Measurements from ENCODE around the gene NR1H3. TPM values are rescaled to one million over a fixed set of nuclear protein-coding genes. Genes with fewer than 3 reads are reported as not detected.
A peak's percentile ranks its signal among the peaks of the same experiment; 100 is the strongest.

Gene NR1H3
- total and polyA plus RNA-seq, 2 donors (not counting 1 experiment from before 2014, with no cell fraction given), result 21.3 to 56.3 TPM

DNA sequence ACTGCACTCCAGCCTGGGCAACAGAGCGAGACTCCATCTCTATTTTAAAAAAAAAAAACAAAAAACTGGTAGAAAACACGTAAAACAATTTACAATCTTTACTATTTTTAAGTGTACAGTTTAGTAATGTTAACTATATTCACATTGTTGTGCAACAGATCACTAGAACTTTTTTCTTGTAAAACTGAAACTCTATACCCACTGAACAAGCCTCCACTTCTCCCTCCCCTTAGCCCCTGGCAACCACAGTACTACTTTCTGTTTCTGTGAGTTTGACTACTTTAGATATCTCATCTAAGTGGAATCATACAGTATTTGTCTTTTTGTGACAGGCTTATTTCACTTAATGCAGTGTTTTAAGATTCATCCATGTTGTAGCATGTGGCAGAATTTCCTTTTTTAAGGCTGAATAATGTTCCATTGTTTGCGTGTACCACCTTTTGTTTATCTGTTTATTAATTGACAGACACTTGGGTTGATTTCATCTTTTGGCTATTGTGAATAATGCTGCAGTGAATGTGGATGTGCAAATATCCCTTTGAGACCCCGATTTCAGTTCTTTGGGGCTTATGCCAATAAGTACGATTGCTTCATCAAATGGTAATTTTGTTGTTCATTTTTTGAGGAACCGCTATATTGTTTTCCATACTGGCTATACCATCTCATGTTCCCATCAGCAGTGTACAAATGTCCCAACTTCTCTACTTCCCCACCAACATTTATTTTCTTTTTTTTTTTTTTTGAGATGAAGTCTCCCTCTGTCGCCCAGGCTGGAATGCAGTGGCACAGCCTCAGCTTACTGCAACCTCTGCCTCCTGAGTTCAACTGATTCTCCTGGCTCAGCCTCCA lies 32.0 kb upstream of the NR1H3 start:
- H3K27me3 ChIP-seq (ENCODE audit: control insufficient read depth, insufficient read depth, low read length), result no peaks in the 10 kb centered on the region
- no peak overlapping the region for H2AFZ ChIP-seq (ENCODE audit: low read length)
- TF ChIP-seq EZH2 (IDR thresholded peaks at IDR 0.05; ENCODE audit: low read length, missing control alignments), result no peak
- TF ChIP-seq, protein P1, sequence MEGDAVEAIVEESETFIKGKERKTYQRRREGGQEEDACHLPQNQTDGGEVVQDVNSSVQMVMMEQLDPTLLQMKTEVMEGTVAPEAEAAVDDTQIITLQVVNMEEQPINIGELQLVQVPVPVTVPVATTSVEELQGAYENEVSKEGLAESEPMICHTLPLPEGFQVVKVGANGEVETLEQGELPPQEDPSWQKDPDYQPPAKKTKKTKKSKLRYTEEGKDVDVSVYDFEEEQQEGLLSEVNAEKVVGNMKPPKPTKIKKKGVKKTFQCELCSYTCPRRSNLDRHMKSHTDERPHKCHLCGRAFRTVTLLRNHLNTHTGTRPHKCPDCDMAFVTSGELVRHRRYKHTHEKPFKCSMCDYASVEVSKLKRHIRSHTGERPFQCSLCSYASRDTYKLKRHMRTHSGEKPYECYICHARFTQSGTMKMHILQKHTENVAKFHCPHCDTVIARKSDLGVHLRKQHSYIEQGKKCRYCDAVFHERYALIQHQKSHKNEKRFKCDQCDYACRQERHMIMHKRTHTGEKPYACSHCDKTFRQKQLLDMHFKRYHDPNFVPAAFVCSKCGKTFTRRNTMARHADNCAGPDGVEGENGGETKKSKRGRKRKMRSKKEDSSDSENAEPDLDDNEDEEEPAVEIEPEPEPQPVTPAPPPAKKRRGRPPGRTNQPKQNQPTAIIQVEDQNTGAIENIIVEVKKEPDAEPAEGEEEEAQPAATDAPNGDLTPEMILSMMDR (conservative IDR thresholded peaks at IDR 0.05 in 1 of 2, IDR thresholded peaks at IDR 0.05 in 1 of 2; ENCODE audit: low read depth in 1 of 2, low read length in 2 of 2), result no peak
- peak in 1 of 2 donors; percentile 33 for DNase-seq (ENCODE audit: low read depth in 2 of 2)
- no peaks in the 10 kb centered on the region for H4K20me1 ChIP-seq (ENCODE audit: control insufficient read depth, extremely low read depth, insufficient read depth, low read length)
- no peak overlapping the region for H3K4me3 ChIP-seq (replicated peaks in 1 of 4; ENCODE audit: control extremely low read depth in 1 of 4, insufficient read depth in 1 of 4, low read depth in 3 of 4, low read length in 4 of 4)
- H3K4me1 ChIP-seq (ENCODE audit: control insufficient read depth, extremely low read depth, insufficient read depth, low read length), result no peaks in the 10 kb centered on the region
- H3K4me2 ChIP-seq (ENCODE audit: extremely low read depth, insufficient read depth, low read length), result no peak overlapping the region
- no peak overlapping the region for H3K27ac ChIP-seq (ENCODE audit: insufficient read depth, low read length)
- no peaks in the 10 kb centered on the region for H3K9me3 ChIP-seq (ENCODE audit: control insufficient read depth, insufficient read depth, low read depth, low read length)
- H3K9ac ChIP-seq (ENCODE audit: insufficient read depth, low read length), result no peak overlapping the region
- no peaks in the 10 kb centered on the region for H3K79me2 ChIP-seq (ENCODE audit: control insufficient read depth, insufficient read depth, low read length)
- H3K36me3 ChIP-seq (ENCODE audit: control insufficient read depth, insufficient read depth, low read length), result no peaks in the 10 kb centered on the region

DNA sequence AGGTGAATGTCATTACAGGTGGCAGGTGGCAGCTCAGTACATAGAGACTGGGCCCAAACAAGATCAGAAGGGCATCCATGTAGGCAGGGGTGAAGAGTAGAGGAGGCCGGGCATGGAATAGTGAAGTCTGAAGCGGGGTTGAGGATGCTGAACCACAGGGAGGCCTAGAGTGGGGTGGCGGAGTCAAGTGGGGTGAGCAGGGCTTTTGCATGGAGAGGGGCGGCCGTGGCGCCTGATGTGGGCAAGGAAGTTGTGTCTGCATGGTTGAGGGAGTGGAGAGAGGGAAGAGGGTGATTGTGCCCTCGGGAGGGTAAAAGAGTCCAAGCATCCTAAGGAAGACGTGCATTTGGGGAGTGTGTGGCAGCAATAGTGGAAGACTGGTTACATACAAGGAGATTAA lies 28.6 kb upstream of the NR1H3 start:
- Histone ChIP-seq H2AFZ (ENCODE audit: low read length) (no peak overlapping the region), H3K79me2 (ENCODE audit: control insufficient read depth, insufficient read depth, low read length) (no peaks in the 10 kb centered on the region), H3K27ac (ENCODE audit: insufficient read depth, low read length) (no peak overlapping the region), H3K9me3 (ENCODE audit: control insufficient read depth, insufficient read depth, low read depth, low read length) (no peaks in the 10 kb centered on the region), H3K9ac (ENCODE audit: insufficient read depth, low read length) (no peak overlapping the region), H3K4me3 (replicated peaks in 1 of 4; ENCODE audit: control extremely low read depth in 1 of 4, insufficient read depth in 1 of 4, low read depth in 3 of 4, low read length in 4 of 4) (no peak overlapping the region), H3K36me3 (ENCODE audit: control insufficient read depth, insufficient read depth, low read length) (peaks cover 6% of the 10 kb centered on the region), H3K4me2 (ENCODE audit: extremely low read depth, insufficient read depth, low read length) (no peak overlapping the region), H3K4me1 (ENCODE audit: control insufficient read depth, extremely low read depth, insufficient read depth, low read length) (peaks cover 2% of the 10 kb centered on the region), H3K27me3 (ENCODE audit: control insufficient read depth, insufficient read depth, low read length) (no peaks in the 10 kb centered on the region), H4K20me1 (ENCODE audit: control insufficient read depth, extremely low read depth, insufficient read depth, low read length) (no peaks in the 10 kb centered on the region)
- no peak for TF ChIP-seq EZH2 (IDR thresholded peaks at IDR 0.05; ENCODE audit: low read length, missing control alignments)
- TF ChIP-seq, protein P1 (conservative IDR thresholded peaks at IDR 0.05 in 1 of 2, IDR thresholded peaks at IDR 0.05 in 1 of 2; ENCODE audit: low read depth in 1 of 2, low read length in 2 of 2), result no peak
- no peak for DNase-seq (ENCODE audit: low read depth in 2 of 2)

DNA sequence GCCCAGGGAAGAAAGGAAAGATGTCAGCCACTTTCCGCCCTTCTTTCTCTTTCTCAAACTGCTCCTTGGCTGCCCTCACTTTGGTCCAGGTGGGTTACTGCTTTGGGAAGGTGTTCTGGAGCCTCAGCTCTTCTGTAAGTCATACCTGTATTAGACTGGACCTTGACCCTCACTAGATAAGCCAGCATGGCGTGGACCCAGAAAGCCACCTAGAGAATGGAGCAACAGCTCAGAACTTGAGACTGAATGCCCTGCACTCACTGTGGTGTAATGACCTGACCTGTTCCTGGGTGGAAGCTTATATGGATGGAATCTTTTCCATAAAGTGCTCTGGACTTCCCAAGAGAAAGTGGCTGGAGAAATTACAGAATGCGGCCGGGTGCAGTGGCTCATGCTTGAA lies 24.7 kb upstream of the NR1H3 start:
- H3K79me2 ChIP-seq (ENCODE audit: control insufficient read depth, insufficient read depth, low read length), result no peaks in the 10 kb centered on the region
- H3K4me2 ChIP-seq (ENCODE audit: extremely low read depth, insufficient read depth, low read length), result no peak overlapping the region
- no peak overlapping the region for H2AFZ ChIP-seq (ENCODE audit: low read length)
- peaks cover 13% of the 10 kb centered on the region for H3K36me3 ChIP-seq (ENCODE audit: control insufficient read depth, insufficient read depth, low read length)
- H3K4me3 ChIP-seq (replicated peaks in 1 of 4; ENCODE audit: control extremely low read depth in 1 of 4, insufficient read depth in 1 of 4, low read depth in 3 of 4, low read length in 4 of 4), result no peak overlapping the region
- no peak overlapping the region for H3K27ac ChIP-seq (ENCODE audit: insufficient read depth, low read length)
- H4K20me1 ChIP-seq (ENCODE audit: control insufficient read depth, extremely low read depth, insufficient read depth, low read length), result no peaks in the 10 kb centered on the region
- no peaks in the 10 kb centered on the region for H3K27me3 ChIP-seq (ENCODE audit: control insufficient read depth, insufficient read depth, low read length)
- no peak for DNase-seq (ENCODE audit: low read depth in 2 of 2)
- peaks cover 9% of the 10 kb centered on the region for H3K4me1 ChIP-seq (ENCODE audit: control insufficient read depth, extremely low read depth, insufficient read depth, low read length)
- H3K9me3 ChIP-seq (ENCODE audit: control insufficient read depth, insufficient read depth, low read depth, low read length), result no peaks in the 10 kb centered on the region
- H3K9ac ChIP-seq (ENCODE audit: insufficient read depth, low read length), result no peak overlapping the region
- TF ChIP-seq, protein P1 (conservative IDR thresholded peaks at IDR 0.05 in 1 of 2, IDR thresholded peaks at IDR 0.05 in 1 of 2; ENCODE audit: low read depth in 1 of 2, low read length in 2 of 2), result no peak
- TF ChIP-seq EZH2 (IDR thresholded peaks at IDR 0.05; ENCODE audit: low read length, missing control alignments), result no peak

Data from fibroblast of lung (primary cell).